GM18861 (cell line): ENCODE measurements around the gene POLR2F.

Source experiments
- ATAC-seq: cut with Tn5 transposase; IDR thresholded peaks from one replicate; pipeline ENCODE4 v1.9.1; 2021; ENCODE audit not compliant: unreplicated experiment

POLR2F gene

GRCh38 chr22:37999640-38000272 is 46.3 kb downstream of the POLR2F start:
- no peak for ATAC-seq

GRCh38 chr22:38005943-38006342 is 52.4 kb downstream of the POLR2F start:
- no peak for ATAC-seq

GRCh38 chr22:38006906-38007305 is 53.4 kb downstream of the POLR2F start:
- no peak for ATAC-seq

- ATAC-seq: no peak
These were observed 53.9 kb downstream of the POLR2F start for GRCh38 chr22:38007330-38007902.

- no peak for ATAC-seq
These were observed 55.7 kb downstream of the POLR2F start for GRCh38 chr22:38009000-38009806.

GRCh38 chr22:38012604-38013072 is 59.1 kb downstream of the POLR2F start:
- no peak for ATAC-seq

GRCh38 chr22:38014083-38014482 is 60.6 kb downstream of the POLR2F start:
- ATAC-seq: no peak

- ATAC-seq: no peak
These were observed 63.0 kb downstream of the POLR2F start for GRCh38 chr22:38016182-38017151.

GRCh38 chr22:38017272-38017920 is 63.9 kb downstream of the POLR2F start:
- no peak for ATAC-seq

- no peak for ATAC-seq
These were observed 64.7 kb downstream of the POLR2F start for GRCh38 chr22:38017939-38018885.
